ENCODE data around the gene GRAMD4. TPM values are rescaled to one million over a fixed set of nuclear protein-coding genes. Genes with fewer than 3 reads are reported as not detected.

The GRAMD4 gene
- polyA plus RNA-seq, 1 of the 3 experiments (the other 2 are of a cell fraction), result 15.5 TPM

DNA sequence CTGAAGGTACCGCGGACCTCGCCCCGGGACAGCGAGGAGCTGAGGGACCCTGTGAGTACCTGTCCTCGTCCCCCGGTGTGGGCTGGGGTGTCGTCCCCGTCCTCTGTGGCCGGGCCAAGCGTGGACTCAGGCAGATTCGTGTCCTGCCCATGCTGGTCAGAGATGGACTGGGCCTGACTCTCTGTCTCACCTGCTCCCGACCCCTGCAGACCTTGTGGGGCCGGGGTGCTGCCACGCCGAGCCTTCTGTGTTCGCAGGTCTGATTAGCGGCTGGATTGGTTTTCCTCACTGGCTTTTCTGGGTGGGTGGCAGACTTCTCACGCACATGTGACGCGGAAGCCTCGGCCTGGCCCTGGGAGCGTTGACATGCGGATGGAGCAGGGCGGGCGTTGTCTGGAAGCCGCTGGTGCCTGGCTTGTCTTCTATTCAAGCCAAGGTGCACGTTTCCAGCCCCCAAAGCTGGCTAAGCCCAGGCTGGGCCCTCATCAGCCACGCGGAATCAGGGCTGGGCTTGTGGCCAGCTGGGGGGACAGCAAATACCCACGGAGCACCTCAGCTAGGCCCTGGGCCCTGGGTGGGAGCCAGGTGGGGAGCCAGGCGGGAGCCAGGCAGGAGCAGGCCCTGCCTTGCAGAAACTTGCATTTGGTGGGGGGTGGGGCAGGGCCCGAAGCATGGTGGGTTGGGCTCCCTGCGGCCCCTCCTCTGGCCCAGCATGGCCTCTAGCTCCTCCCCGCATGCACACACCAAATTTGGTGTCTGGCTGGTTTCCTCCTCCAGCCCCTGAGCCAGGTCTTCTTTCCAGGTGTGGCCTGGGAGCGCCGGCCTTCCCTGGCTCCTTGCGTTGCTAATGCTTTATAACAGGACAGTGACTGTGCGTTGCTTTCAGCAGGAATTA lies 7.0 kb downstream of the GRAMD4 start:
- DNase-seq, result no peak
- WGBS (ENCODE audit: low lambda C conversion rate), result 91% methylated on average over 29 of the region's 39 CpGs
- TF ChIP-seq SIN3A (IDR thresholded peaks at IDR 0.05; ENCODE audit: borderline replicate concordance, low read depth, low read length) (no peak), RCOR1 (IDR thresholded peaks at IDR 0.05; ENCODE audit: low read length) (no peak), MXI1 (IDR thresholded peaks at IDR 0.05; ENCODE audit: low read depth, low read length) (no peak), FOXJ3 (CRISPR knock-in tag; IDR thresholded peaks at IDR 0.05) (no peak), RFX5 (IDR thresholded peaks at IDR 0.05; ENCODE audit: low read length) (no peak), FOSL2 (IDR thresholded peaks at IDR 0.05; ENCODE audit: borderline replicate concordance, low read depth) (no peak), TAF1 (IDR thresholded peaks at IDR 0.05; ENCODE audit: borderline replicate concordance, low read depth, low read length) (no peak), YY1 (IDR thresholded peaks at IDR 0.05; ENCODE audit: low read depth) (no peak), GATA2 (CRISPR knock-in tag; IDR thresholded peaks at IDR 0.05) (no peak), ELF1 (IDR thresholded peaks at IDR 0.05) (no peak), RXRA (IDR thresholded peaks at IDR 0.05; ENCODE audit: borderline replicate concordance, low read depth) (no peak)
- TF ChIP-seq, protein P1, sequence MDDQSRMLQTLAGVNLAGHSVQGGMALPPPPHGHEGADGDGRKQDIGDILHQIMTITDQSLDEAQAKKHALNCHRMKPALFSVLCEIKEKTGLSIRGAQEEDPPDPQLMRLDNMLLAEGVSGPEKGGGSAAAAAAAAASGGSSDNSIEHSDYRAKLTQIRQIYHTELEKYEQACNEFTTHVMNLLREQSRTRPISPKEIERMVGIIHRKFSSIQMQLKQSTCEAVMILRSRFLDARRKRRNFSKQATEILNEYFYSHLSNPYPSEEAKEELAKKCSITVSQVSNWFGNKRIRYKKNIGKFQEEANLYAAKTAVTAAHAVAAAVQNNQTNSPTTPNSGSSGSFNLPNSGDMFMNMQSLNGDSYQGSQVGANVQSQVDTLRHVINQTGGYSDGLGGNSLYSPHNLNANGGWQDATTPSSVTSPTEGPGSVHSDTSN (IDR thresholded peaks at IDR 0.05), result no peak
- TF ChIP-seq, protein P2, sequence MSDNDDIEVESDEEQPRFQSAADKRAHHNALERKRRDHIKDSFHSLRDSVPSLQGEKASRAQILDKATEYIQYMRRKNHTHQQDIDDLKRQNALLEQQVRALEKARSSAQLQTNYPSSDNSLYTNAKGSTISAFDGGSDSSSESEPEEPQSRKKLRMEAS (IDR thresholded peaks at IDR 0.05; ENCODE audit: low read depth), result no peak
- TF ChIP-seq, protein P3, sequence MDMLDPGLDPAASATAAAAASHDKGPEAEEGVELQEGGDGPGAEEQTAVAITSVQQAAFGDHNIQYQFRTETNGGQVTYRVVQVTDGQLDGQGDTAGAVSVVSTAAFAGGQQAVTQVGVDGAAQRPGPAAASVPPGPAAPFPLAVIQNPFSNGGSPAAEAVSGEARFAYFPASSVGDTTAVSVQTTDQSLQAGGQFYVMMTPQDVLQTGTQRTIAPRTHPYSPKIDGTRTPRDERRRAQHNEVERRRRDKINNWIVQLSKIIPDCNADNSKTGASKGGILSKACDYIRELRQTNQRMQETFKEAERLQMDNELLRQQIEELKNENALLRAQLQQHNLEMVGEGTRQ (IDR thresholded peaks at IDR 0.05; ENCODE audit: borderline replicate concordance, low read depth, low read length), result no peak
- TF ChIP-seq, protein P4, sequence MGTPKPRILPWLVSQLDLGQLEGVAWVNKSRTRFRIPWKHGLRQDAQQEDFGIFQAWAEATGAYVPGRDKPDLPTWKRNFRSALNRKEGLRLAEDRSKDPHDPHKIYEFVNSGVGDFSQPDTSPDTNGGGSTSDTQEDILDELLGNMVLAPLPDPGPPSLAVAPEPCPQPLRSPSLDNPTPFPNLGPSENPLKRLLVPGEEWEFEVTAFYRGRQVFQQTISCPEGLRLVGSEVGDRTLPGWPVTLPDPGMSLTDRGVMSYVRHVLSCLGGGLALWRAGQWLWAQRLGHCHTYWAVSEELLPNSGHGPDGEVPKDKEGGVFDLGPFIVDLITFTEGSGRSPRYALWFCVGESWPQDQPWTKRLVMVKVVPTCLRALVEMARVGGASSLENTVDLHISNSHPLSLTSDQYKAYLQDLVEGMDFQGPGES (IDR thresholded peaks at IDR 0.05; ENCODE audit: low read depth, low read length), result no peak
- TF ChIP-seq, protein P5, sequence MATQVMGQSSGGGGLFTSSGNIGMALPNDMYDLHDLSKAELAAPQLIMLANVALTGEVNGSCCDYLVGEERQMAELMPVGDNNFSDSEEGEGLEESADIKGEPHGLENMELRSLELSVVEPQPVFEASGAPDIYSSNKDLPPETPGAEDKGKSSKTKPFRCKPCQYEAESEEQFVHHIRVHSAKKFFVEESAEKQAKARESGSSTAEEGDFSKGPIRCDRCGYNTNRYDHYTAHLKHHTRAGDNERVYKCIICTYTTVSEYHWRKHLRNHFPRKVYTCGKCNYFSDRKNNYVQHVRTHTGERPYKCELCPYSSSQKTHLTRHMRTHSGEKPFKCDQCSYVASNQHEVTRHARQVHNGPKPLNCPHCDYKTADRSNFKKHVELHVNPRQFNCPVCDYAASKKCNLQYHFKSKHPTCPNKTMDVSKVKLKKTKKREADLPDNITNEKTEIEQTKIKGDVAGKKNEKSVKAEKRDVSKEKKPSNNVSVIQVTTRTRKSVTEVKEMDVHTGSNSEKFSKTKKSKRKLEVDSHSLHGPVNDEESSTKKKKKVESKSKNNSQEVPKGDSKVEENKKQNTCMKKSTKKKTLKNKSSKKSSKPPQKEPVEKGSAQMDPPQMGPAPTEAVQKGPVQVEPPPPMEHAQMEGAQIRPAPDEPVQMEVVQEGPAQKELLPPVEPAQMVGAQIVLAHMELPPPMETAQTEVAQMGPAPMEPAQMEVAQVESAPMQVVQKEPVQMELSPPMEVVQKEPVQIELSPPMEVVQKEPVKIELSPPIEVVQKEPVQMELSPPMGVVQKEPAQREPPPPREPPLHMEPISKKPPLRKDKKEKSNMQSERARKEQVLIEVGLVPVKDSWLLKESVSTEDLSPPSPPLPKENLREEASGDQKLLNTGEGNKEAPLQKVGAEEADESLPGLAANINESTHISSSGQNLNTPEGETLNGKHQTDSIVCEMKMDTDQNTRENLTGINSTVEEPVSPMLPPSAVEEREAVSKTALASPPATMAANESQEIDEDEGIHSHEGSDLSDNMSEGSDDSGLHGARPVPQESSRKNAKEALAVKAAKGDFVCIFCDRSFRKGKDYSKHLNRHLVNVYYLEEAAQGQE (IDR thresholded peaks at IDR 0.05; ENCODE audit: low read depth, low read length), result no peak
- TF ChIP-seq, protein P6, sequence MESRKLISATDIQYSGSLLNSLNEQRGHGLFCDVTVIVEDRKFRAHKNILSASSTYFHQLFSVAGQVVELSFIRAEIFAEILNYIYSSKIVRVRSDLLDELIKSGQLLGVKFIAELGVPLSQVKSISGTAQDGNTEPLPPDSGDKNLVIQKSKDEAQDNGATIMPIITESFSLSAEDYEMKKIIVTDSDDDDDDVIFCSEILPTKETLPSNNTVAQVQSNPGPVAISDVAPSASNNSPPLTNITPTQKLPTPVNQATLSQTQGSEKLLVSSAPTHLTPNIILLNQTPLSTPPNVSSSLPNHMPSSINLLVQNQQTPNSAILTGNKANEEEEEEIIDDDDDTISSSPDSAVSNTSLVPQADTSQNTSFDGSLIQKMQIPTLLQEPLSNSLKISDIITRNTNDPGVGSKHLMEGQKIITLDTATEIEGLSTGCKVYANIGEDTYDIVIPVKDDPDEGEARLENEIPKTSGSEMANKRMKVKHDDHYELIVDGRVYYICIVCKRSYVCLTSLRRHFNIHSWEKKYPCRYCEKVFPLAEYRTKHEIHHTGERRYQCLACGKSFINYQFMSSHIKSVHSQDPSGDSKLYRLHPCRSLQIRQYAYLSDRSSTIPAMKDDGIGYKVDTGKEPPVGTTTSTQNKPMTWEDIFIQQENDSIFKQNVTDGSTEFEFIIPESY (IDR thresholded peaks at IDR 0.05; ENCODE audit: borderline replicate concordance, low read depth), result no peak
- H3K9me3 ChIP-seq, result no peaks in the 10 kb centered on the region
- no peak overlapping the region for H2AFZ ChIP-seq (ENCODE audit: low read depth)
- H3K4me1 ChIP-seq (ENCODE audit: control insufficient read depth in 1 of 2, insufficient read depth in 2 of 2, low read depth in 1 of 2, low read length in 1 of 2), result peaks cover 0 to 3% of the 10 kb centered on the region in 2 experiments; a peak in 1 of 4 replicates
- H3F3A ChIP-seq (replicated peaks; ENCODE audit: insufficient read depth), result no peaks in the 10 kb centered on the region
- H3K36me3 ChIP-seq (replicated peaks in 1 of 2; ENCODE audit: control insufficient read depth in 1 of 2, insufficient read depth in 2 of 2, low read length in 1 of 2), result no peaks in the 10 kb centered on the region
- H3K4me2 ChIP-seq, result no peak overlapping the region
- no peaks in the 10 kb centered on the region for H3K9me2 ChIP-seq
- POLR2A ChIA-PET, result no interaction called here
- H3K27ac ChIP-seq (ENCODE audit: low read depth in 2 of 2, low read length in 1 of 2), result no peak overlapping the region
- CTCF ChIA-PET, result interaction anchor here (0.7 kb wide), 1 partner anchor 33 kb away, joined by 3 read pairs; no protein-coding TSS in a partner anchor
- no peak overlapping the region for H3K4me3 ChIP-seq (ENCODE audit: low read depth in 2 of 2, low read length in 1 of 2)
- no peaks in the 10 kb centered on the region for H4K20me1 ChIP-seq (ENCODE audit: insufficient read depth)
- H3K27me3 ChIP-seq (ENCODE audit: insufficient read depth), result no peaks in the 10 kb centered on the region
- no peak overlapping the region for H3K9ac ChIP-seq
- no peaks in the 10 kb centered on the region for H3K79me2 ChIP-seq (ENCODE audit: insufficient read depth)

Data from SK-N-SH (cell line).